Vein endothelial cell (primary cell): ENCODE results near the gene GRAPL. TPM values are rescaled to one million over a fixed set of nuclear protein-coding genes. Genes with fewer than 3 reads are reported as not detected.

Experiments
- total RNA-seq: library from RNA; depleted of rRNA; stranded (reverse); fragments of >200 nt; gene quantifications from 2 replicates; pipeline ENCODE4 v1.2.3, GENCODE V29; 2012

The GRAPL gene
- total RNA-seq, result 37.7 and 106 TPM in 2 replicates

GRCh38 chr17:19127148-19127980, at the start of gene GRAPL:
Gene GRAPL, plus strand, starts transcription at chr17:19127589. Its CDS starts 31 bp downstream, at chr17:19127620.

Other genes starting within 250 kb of the GRAPL start
- gene SLC5A10, start 175.4 kb upstream of the GRAPL start, total RNA-seq, result not detected in 2 replicates
- 17.0 and 18.9 TPM in 2 replicates for gene FAM83G, start 122.8 kb upstream of the GRAPL start, total RNA-seq
- 39.5 and 85.6 TPM in 2 replicates for gene GRAP, start 80.6 kb upstream of the GRAPL start, total RNA-seq
- 34.9 and 40.4 TPM in 2 replicates for gene EPN2, start 109.8 kb downstream of the GRAPL start, total RNA-seq
- gene B9D1, start 235.1 kb downstream of the GRAPL start, total RNA-seq, result 18.9 and 20.6 TPM in 2 replicates